Measurements from ENCODE around the gene GATB.

Gene GATB

DNA sequence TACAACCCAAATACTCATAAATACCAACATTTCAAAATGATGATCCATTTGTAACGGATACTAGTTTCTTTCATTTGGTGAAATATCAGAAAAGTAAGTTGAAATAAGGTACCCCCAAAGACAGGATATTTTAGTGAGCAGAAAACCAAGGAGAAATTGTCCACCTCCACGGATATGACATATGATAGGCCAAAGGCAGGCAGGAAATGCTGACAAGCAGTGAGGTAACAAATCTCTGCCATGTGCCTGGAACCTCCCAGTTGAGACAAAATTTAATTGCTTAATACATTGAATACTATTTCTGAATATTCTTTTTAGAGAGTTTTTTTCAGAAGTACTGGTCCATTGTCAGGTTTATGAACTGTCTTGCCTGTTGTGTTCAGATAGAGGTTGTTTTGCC is 118.8 kb downstream of the GATB start:
- H3K27ac Mint-ChIP-seq: peak overlapping the region; percentile 22
- peaks cover 7% of the 10 kb centered on the region for H3K4me1 Mint-ChIP-seq
- H3K4me3 Mint-ChIP-seq: no peak overlapping the region
- TF ChIP-seq, protein P1, sequence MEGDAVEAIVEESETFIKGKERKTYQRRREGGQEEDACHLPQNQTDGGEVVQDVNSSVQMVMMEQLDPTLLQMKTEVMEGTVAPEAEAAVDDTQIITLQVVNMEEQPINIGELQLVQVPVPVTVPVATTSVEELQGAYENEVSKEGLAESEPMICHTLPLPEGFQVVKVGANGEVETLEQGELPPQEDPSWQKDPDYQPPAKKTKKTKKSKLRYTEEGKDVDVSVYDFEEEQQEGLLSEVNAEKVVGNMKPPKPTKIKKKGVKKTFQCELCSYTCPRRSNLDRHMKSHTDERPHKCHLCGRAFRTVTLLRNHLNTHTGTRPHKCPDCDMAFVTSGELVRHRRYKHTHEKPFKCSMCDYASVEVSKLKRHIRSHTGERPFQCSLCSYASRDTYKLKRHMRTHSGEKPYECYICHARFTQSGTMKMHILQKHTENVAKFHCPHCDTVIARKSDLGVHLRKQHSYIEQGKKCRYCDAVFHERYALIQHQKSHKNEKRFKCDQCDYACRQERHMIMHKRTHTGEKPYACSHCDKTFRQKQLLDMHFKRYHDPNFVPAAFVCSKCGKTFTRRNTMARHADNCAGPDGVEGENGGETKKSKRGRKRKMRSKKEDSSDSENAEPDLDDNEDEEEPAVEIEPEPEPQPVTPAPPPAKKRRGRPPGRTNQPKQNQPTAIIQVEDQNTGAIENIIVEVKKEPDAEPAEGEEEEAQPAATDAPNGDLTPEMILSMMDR (IDR thresholded peaks at IDR 0.05): no peak
- H3K36me3 Mint-ChIP-seq (ENCODE audit: low read depth): peaks cover 4% of the 10 kb centered on the region
- DNase-seq: no peak
- H3K9me3 Mint-ChIP-seq: no peaks in the 10 kb centered on the region
- H3K27me3 Mint-ChIP-seq (ENCODE audit: low read depth, poor library complexity): no peaks in the 10 kb centered on the region

DNA sequence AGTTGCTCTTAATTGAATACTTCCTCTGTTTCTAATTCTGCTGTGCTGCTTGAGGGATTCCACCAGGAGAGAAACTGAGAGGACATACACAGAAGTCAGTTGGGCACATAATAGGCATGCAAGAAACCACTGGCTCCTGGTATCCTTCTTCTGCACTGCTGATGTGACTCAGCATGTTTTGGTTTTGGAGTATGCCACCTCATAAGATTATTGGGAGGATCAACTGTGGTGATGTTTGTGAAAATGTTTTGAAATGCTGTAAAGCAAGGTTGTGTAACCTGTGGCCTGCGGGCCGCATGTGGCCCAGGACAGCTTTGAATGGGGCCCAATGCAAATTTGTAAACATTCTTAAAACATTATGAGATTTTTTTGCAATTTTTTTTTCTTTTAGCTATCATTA is 119.6 kb downstream of the GATB start:
- Mint-ChIP-seq H3K4me3 (no peak overlapping the region), H3K36me3 (ENCODE audit: low read depth) (peaks cover 5% of the 10 kb centered on the region), H3K9me3 (no peaks in the 10 kb centered on the region), H3K27ac (no peak overlapping the region), H3K4me1 (peaks cover 7% of the 10 kb centered on the region), H3K27me3 (ENCODE audit: low read depth, poor library complexity) (no peaks in the 10 kb centered on the region)
- DNase-seq: no peak
- TF ChIP-seq, protein P1 (IDR thresholded peaks at IDR 0.05): no peak

DNA sequence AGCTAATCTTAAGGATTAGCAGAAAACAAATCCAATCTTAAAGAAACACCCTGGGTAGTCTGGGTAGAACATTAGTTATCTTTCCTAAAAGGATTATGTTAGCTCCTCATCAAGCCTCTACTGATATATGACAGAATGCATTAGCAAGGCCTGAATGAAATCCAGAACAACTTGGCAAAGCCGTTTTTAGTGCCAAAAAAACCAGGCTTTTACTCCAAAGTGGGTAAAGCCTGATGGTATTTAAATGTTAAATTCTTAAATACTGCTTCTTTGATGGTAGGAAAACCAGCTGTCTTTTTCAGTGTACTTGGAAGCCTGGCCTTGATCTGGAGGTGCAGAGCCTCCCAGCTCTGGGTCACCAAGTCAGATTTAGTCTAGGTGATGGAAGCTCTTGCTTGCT is 120.4 kb downstream of the GATB start:
- DNase-seq: no peak
- no peaks in the 10 kb centered on the region for H3K27me3 Mint-ChIP-seq (ENCODE audit: low read depth, poor library complexity)
- TF ChIP-seq, protein P1 (IDR thresholded peaks at IDR 0.05): no peak
- peaks cover 12% of the 10 kb centered on the region for H3K36me3 Mint-ChIP-seq (ENCODE audit: low read depth)
- H3K9me3 Mint-ChIP-seq: no peaks in the 10 kb centered on the region
- no peak overlapping the region for H3K4me3 Mint-ChIP-seq
- H3K27ac Mint-ChIP-seq: no peak overlapping the region
- peaks cover 7% of the 10 kb centered on the region for H3K4me1 Mint-ChIP-seq

DNA sequence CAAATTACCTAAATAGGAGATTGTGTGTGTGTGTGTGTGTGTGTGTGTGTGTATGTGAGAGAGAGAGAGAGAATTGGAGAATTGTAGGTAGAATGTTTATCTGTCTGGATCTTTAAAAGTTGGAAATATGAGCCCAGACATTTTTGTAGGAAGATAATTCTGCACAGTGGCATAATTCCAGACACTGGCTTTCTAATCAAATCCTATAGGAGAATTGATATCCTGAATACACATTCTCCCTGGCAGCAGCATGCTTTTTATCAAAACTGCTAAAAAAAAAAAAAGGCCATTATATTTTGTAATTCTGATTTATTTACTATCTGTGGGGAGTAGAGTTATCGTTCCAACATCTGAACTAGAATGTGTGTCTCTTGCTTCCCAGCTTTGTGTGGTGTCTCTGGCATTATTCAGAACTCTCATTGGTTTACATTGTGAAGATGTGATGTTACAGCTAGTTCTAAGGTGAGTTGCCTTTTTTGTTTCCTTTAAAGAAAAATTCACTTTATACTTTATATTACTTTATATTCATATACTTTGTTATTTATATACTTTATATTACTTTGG is 122.4 kb downstream of the GATB start:
- H3K9me3 Mint-ChIP-seq: peaks cover 4% of the 10 kb centered on the region
- no peak for DNase-seq
- H3K4me3 Mint-ChIP-seq: no peak overlapping the region
- H3K27me3 Mint-ChIP-seq (ENCODE audit: low read depth, poor library complexity): no peaks in the 10 kb centered on the region
- peaks cover 31% of the 10 kb centered on the region for H3K36me3 Mint-ChIP-seq (ENCODE audit: low read depth)
- no peaks in the 10 kb centered on the region for H3K4me1 Mint-ChIP-seq
- H3K27ac Mint-ChIP-seq: no peak overlapping the region
- TF ChIP-seq, protein P1 (IDR thresholded peaks at IDR 0.05): no peak

DNA sequence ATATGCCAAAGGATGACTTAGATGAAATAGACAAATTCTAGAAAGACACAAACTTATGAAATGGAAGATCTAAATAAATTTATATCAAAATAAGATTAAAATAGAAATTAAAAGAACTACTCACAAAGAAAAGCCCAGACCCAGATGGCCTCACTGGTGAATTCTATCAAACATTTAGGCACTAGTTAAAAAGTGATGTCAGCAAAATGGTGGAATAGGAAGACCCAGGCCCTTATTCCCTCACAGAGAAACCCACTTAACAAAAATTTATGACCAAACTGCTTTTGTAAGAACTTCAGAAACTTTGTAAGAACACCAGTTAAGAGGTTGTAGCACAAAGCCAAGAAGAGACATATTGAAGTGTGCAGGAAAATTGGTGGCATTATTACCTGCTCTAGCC is 129.5 kb downstream of the GATB start:
- Mint-ChIP-seq H3K4me1 (no peaks in the 10 kb centered on the region), H3K9me3 (peaks cover 10% of the 10 kb centered on the region), H3K27me3 (ENCODE audit: low read depth, poor library complexity) (peaks cover 4% of the 10 kb centered on the region), H3K36me3 (ENCODE audit: low read depth) (peaks cover 44% of the 10 kb centered on the region), H3K4me3 (no peak overlapping the region), H3K27ac (no peak overlapping the region)
- TF ChIP-seq, protein P1 (IDR thresholded peaks at IDR 0.05): no peak
- DNase-seq: no peak

DNA sequence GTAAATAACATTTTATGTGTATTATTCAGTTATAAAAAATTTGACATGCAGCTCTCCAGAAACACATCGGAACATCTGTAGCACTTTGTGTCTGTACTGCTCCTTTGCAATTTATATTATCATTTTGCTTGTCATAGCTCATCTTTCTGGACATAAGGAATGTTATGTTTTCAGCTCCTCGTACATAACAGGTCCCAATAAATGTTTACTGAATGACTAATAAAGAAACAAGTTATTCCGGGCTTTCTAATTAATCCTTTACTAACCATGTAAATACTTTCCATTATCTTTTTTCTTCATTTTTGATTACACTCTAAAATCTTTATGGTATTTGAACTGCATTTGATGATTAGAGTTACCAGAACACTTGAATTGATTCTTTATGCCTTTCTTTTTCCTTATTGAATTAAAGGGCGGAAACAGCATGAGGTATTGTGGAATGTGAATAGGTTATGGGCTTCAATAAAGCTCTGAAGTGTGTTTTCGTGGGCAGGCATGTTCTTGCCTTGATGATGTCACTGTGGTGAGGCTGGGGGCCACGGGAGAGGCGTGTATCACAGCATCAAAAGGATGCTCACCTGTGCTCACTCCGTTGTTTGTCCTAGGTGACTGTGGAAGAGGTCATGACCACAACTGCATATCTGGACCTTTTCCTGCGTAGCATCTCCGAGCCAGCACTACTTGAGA is 131.6 kb downstream of the GATB start:
- H3K27ac Mint-ChIP-seq: no peak overlapping the region
- H3K4me3 Mint-ChIP-seq: no peak overlapping the region
- H3K9me3 Mint-ChIP-seq: peaks cover 10% of the 10 kb centered on the region
- TF ChIP-seq, protein P1 (IDR thresholded peaks at IDR 0.05): no peak
- peaks cover 26% of the 10 kb centered on the region for H3K36me3 Mint-ChIP-seq (ENCODE audit: low read depth)
- no peak for DNase-seq
- peaks cover 4% of the 10 kb centered on the region for H3K27me3 Mint-ChIP-seq (ENCODE audit: low read depth, poor library complexity)
- peaks cover 7% of the 10 kb centered on the region for H3K4me1 Mint-ChIP-seq
